ENCODE results near the gene MYL12A.
"Not testable (repeated sequence)": the region's sequence is repeated elsewhere in the genome, so short reads cannot be mapped to it uniquely, and the experiment has no call there.

Gene MYL12A

DNA sequence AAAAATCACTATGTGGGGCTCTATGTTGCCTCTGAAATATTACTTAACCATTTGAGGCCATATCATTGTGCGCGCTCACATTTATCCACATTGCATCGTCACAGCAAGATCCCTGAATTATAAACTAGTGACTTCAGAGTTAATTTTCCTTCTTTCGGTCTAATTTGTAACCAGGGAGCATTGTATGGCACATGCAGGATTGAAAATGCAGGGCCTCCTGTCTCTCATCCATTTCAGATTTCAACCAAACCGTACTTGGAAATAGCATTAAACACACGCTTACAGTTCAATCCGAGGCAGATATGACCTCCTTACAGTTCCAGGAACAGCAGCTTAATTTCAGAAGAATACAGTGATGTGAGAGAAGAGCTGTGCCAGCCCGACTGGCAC lies 28.4 kb upstream of the MYL12A start:
- Mint-ChIP-seq H3K9me3 (peaks cover 4% of the 10 kb centered on the region), H3K27me3 (no peaks in the 10 kb centered on the region), H3K4me3 (no peak overlapping the region), H3K27ac (peak overlapping the region; percentile 45), H3K4me1 (no peaks in the 10 kb centered on the region), H3K36me3 (peaks cover 8% of the 10 kb centered on the region)
- ATAC-seq, result no peak

DNA sequence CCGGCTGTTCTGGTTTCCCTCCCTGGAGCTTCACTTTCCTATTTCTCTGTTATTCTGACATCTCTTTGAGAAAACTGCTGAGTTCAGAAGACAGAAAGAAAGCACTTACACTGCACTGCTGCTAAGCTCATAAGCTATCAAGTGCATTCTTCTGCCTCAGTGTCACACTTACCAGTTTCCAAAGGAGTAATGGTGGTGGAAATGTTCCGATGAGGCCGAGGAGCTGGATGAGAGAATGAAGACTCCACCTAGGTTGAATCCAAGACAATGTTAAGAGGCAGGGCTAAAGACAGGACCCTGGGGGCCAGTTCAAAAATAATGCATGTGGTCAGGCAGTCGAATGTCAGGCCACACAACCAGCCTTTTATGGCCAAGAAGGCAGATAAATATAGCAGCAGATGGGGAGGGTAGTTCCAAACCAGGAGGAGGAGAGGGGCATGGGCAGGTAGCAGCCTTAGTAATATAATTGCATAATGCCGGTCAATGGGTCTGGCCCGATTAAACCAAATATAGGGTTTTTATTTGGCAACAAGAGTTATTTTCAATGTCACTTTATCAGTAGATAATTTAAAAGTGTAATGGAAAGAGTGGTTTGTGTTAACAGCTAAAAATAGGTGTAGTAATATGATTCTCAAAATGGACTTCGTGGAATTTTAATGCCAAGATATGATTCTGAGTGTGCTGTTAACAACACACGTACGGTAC lies 27.8 kb upstream of the MYL12A start, which contains the start of gene MYOM1:
MYOM1 (minus strand) TSS at position 338 of the 705 bp plus-strand sequence. CDS start 4,745 bp downstream, outside the sequence.
- H3K4me1 Mint-ChIP-seq, result no peaks in the 10 kb centered on the region
- no peak within 1 kb of the TSS for H3K4me3 Mint-ChIP-seq
- no peaks in the 10 kb centered on the region for H3K27me3 Mint-ChIP-seq
- no peak for ATAC-seq
- peaks cover 4% of the 10 kb centered on the region for H3K9me3 Mint-ChIP-seq
- peaks cover 3% of the 10 kb centered on the region for H3K36me3 Mint-ChIP-seq
- H3K27ac Mint-ChIP-seq, result peak within 1 kb of the TSS; percentile 45

DNA sequence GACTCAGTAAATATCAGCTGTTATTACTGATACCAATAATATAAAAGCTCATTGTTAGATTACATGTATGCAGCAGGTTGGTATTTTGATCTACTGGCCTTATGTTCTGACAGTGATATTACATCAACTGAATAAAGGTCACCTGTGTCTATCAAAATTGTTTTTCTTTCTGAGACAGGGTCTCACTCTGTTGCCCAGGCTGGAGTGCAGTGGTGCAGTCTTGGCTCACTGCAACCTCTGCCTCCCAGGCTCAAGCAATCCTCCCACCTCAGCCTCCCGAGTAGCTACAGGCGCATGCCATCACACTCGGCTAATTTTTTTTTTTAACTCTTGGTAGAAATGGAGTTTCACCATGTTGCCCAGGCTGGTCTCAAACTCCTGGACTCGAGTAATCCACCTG lies 26.7 kb upstream of the MYL12A start:
- H3K4me3 Mint-ChIP-seq, ATAC-seq, H3K27me3 Mint-ChIP-seq, H3K4me1 Mint-ChIP-seq, H3K9me3 Mint-ChIP-seq, H3K27ac Mint-ChIP-seq, H3K36me3 Mint-ChIP-seq: not testable (repeated sequence)

- Mint-ChIP-seq H3K4me3 (no peak overlapping the region), H3K27me3 (no peaks in the 10 kb centered on the region)
- no peak for ATAC-seq
Measured at GRCh38 chr18:3221496-3221895, 26.1 kb upstream of the MYL12A start.

DNA sequence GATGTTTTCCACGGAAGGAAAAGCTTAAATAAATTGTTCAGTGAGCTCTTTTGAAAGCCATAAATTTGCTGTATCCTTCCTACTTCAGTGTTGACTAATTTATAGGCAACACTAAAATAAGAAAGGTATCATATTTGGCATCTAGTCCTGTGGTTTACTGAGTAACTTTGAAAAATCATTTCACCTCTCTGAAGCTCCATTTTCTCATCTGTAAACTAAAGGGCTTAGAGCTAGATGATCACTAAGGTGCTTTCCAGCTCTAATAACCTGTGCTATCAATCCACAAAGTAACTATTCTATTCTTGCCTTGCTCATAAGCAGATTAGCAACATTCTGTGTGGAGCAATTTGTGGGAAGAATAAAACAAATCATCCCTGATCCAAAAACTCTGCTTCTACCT lies 24.2 kb upstream of the MYL12A start:
- no peaks in the 10 kb centered on the region for H3K27me3 Mint-ChIP-seq
- no peaks in the 10 kb centered on the region for H3K4me1 Mint-ChIP-seq
- H3K9me3 Mint-ChIP-seq, result no peaks in the 10 kb centered on the region
- no peak overlapping the region for H3K27ac Mint-ChIP-seq
- H3K4me3 Mint-ChIP-seq, result no peak overlapping the region
- no peak for ATAC-seq
- no peaks in the 10 kb centered on the region for H3K36me3 Mint-ChIP-seq

More at GRCh38 chr18:3221496-3221895, 26.1 kb upstream of the MYL12A start:
- no peaks in the 10 kb centered on the region for H3K4me1 Mint-ChIP-seq
- H3K27ac Mint-ChIP-seq, result no peak overlapping the region
- no peaks in the 10 kb centered on the region for H3K36me3 Mint-ChIP-seq
- H3K9me3 Mint-ChIP-seq, result no peaks in the 10 kb centered on the region

- Mint-ChIP-seq H3K36me3 (no peaks in the 10 kb centered on the region), H3K27ac (no peak overlapping the region), H3K27me3 (no peaks in the 10 kb centered on the region), H3K9me3 (no peaks in the 10 kb centered on the region), H3K4me3 (no peak overlapping the region), H3K4me1 (no peaks in the 10 kb centered on the region)
- ATAC-seq, result no peak
Measured at GRCh38 chr18:3224223-3224622, 23.4 kb upstream of the MYL12A start.

DNA sequence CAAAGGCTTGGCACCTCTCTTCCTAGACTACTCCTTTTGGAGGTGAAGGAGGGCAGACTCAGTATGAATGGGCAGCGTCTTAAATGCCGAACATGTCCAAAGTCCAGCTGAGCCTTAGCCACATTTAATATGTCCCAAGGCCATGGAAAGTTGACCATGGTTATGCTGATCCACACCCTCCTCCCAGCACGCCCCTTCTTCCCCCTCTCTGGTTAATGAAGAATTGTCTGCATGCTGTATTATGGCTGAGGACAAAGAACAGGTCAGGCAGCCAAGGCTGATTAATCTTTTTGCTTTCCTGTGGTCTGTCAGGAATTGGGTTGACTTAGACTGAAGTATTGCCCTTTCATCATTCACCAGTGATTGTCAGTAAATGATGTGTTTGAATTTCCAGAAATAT lies 22.0 kb upstream of the MYL12A start:
- ATAC-seq, result no peak
- H3K4me1 Mint-ChIP-seq, result no peaks in the 10 kb centered on the region
- H3K27ac Mint-ChIP-seq, result no peak overlapping the region
- H3K27me3 Mint-ChIP-seq, result no peaks in the 10 kb centered on the region
- H3K4me3 Mint-ChIP-seq, result no peak overlapping the region
- H3K36me3 Mint-ChIP-seq, result no peaks in the 10 kb centered on the region
- no peaks in the 10 kb centered on the region for H3K9me3 Mint-ChIP-seq

DNA sequence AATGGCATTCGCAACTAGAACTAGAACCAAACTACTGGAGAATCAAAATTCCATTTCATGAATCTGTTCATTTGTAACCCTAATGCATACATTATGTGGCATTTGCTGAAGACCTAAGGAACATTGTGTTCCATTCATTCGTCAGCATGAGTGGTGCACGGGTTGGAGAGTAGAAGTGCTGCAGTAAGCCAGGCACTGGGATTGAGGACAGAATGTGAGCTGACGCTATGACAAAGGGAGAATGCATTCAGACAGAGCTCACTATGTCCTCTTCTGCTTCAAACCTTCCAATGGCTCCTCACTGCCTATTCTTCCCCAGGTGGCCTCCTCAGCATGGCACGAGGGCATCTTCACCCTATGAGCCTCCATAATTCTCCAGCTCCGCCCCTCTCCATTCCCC lies 21.6 kb upstream of the MYL12A start:
- no peaks in the 10 kb centered on the region for H3K9me3 Mint-ChIP-seq
- no peak overlapping the region for H3K27ac Mint-ChIP-seq
- no peaks in the 10 kb centered on the region for H3K4me1 Mint-ChIP-seq
- no peak for ATAC-seq
- H3K4me3 Mint-ChIP-seq, result no peak overlapping the region
- H3K36me3 Mint-ChIP-seq, result no peaks in the 10 kb centered on the region
- no peaks in the 10 kb centered on the region for H3K27me3 Mint-ChIP-seq

- Mint-ChIP-seq H3K4me3 (no peak overlapping the region), H3K36me3 (no peaks in the 10 kb centered on the region), H3K27me3 (no peaks in the 10 kb centered on the region), H3K9me3 (no peaks in the 10 kb centered on the region), H3K4me1 (no peaks in the 10 kb centered on the region), H3K27ac (no peak overlapping the region)
- no peak for ATAC-seq
Measured at GRCh38 chr18:3230401-3231334, 16.9 kb upstream of the MYL12A start.

DNA sequence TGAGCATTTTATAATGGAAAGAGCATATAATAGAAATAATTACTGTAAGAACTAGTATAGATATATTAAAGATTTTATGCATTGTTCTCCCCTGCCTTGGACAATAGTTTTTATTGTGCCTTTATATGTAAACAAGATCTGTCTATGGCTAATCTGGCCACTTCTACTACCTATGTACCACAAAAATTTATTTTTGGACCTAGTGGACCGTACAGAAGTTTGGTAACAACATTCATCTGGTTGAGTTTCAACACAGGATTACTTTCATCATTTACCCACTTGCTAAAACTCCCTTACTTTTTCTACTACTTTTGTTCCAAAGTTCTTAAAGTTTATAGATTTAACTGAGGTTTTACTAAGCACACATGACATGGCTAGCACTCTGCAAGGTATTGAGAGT lies 14.6 kb upstream of the MYL12A start:
- Mint-ChIP-seq H3K27ac (no peak overlapping the region), H3K27me3 (no peaks in the 10 kb centered on the region), H3K4me3 (no peak overlapping the region), H3K4me1 (no peaks in the 10 kb centered on the region), H3K36me3 (no peaks in the 10 kb centered on the region), H3K9me3 (no peaks in the 10 kb centered on the region)
- ATAC-seq, result no peak

DNA sequence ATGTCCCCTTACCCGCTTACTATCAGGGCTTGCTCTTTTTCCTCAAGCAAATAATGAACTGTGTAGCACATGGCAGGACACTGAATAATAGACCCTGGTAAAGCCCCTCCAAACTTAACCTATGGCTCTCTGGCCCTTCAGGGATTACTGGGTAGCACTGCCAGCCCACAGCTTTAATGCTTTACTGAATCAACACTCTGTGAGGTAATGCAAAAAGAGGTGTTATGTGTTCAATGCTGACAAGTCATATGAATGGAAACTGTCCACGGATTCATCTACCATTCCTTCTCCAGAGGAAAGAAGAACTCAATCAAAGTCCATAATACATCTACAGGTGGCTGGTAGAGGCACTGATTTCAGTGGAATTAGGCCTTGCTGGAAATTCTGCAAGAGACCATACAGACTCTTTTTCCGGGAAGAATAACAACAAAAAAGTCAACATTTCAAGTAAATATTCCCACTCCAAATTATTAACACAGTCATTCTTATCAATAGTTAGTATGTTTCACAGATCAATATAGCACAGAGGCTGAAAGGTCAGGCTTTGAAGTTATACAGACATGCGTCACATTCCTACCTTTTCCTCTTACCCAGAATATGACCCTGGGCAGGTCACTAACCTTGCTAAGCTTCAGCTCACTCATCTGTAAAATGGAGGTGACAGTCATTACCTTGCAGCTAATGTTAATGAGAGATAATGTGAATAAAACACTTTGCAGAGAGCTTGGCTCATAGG lies 14.0 kb upstream of the MYL12A start:
- Mint-ChIP-seq H3K4me1 (no peaks in the 10 kb centered on the region), H3K4me3 (no peak overlapping the region), H3K27me3 (no peaks in the 10 kb centered on the region), H3K9me3 (no peaks in the 10 kb centered on the region), H3K36me3 (no peaks in the 10 kb centered on the region), H3K27ac (no peak overlapping the region)
- no peak for ATAC-seq

GRCh38 chr18:3234457-3234856 lies 13.1 kb upstream of the MYL12A start:
- Mint-ChIP-seq H3K9me3 (no peaks in the 10 kb centered on the region), H3K4me3 (no peak overlapping the region), H3K27ac (no peak overlapping the region), H3K36me3 (no peaks in the 10 kb centered on the region), H3K27me3 (no peaks in the 10 kb centered on the region), H3K4me1 (no peaks in the 10 kb centered on the region)
- ATAC-seq, result no peak

DNA sequence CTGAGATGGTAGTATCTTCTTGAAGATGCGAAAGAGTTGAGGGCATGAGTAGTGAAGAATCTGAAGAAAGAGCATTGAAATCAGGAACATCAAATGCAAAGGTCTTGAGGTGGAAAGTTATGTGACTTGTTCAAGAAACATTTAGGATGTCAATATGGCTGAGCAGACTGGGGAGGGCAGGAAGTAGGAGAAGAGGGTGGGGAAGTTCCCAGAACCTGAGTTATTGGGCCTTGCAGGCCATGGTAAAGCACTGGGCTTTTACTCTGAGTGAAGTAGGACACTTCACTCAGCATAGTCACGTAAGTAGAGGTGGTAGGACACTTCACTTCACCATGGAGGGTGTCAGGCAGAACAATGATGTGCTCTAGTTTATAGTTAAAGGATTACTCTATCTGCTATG lies 11.8 kb upstream of the MYL12A start:
- H3K9me3 Mint-ChIP-seq, result peaks cover 5% of the 10 kb centered on the region
- no peaks in the 10 kb centered on the region for H3K27me3 Mint-ChIP-seq
- no peak for ATAC-seq
- no peaks in the 10 kb centered on the region for H3K4me1 Mint-ChIP-seq
- H3K27ac Mint-ChIP-seq, result no peak overlapping the region
- H3K36me3 Mint-ChIP-seq, result peaks cover 7% of the 10 kb centered on the region
- H3K4me3 Mint-ChIP-seq, result no peak overlapping the region

- peaks cover 5% of the 10 kb centered on the region for H3K9me3 Mint-ChIP-seq
- no peak overlapping the region for H3K4me3 Mint-ChIP-seq
- H3K36me3 Mint-ChIP-seq, result peaks cover 11% of the 10 kb centered on the region
- H3K4me1 Mint-ChIP-seq, result no peaks in the 10 kb centered on the region
- H3K27ac Mint-ChIP-seq, result no peak overlapping the region
- no peaks in the 10 kb centered on the region for H3K27me3 Mint-ChIP-seq
- ATAC-seq, result no peak
Measured at GRCh38 chr18:3236470-3236869, 11.1 kb upstream of the MYL12A start.

GRCh38 chr18:3238742-3239141 lies 8.9 kb upstream of the MYL12A start:
- H3K27ac Mint-ChIP-seq, result peak overlapping the region; percentile 13
- ATAC-seq, result no peak
- no peaks in the 10 kb centered on the region for H3K4me1 Mint-ChIP-seq
- no peak overlapping the region for H3K4me3 Mint-ChIP-seq
- peaks cover 5% of the 10 kb centered on the region for H3K9me3 Mint-ChIP-seq
- no peaks in the 10 kb centered on the region for H3K27me3 Mint-ChIP-seq
- peaks cover 22% of the 10 kb centered on the region for H3K36me3 Mint-ChIP-seq

All from stimulated activated memory B cell treated with anti-CD40 and anti-IgM and Interleukin-4, amounts not matched to agents 10 μg/mL and 1 μg/mL and 100 μg/mL, for 72 hours (primary cell).